Activated T-cell treated with anti-CD3 and anti-CD28 coated beads, Interleukin-2, amount 50 U/mL, for 72 hours (primary cell): ENCODE results near the gene FSHB. TPM values are rescaled to one million over a fixed set of nuclear protein-coding genes. Genes with fewer than 3 reads are reported as not detected.

ENCODE experiments used
- ATAC-seq, 2 donors: fragments of 150-1000 bp; cut with Tn5 transposase; replicated peaks in 1 of 2; 2 replicates each; pipeline ENCODE4 v1.10.0; 2021; ENCODE audit warnings: moderate library complexity in 2 of 2, mild to moderate bottlenecking in 1 of 2
- DNase-seq, 2 donors: peaks; one replicate each; pipeline ENCODE4 v3.0.0; 2021 to 2022; ENCODE audit warnings: mixed read lengths in 1 of 2
- H3K27ac Mint-ChIP-seq: one replicate; pipeline ENCODE4 v1.8.0; 2022; ENCODE audit warnings: mild to moderate bottlenecking, moderate library complexity, mixed read lengths
- H3K27me3 Mint-ChIP-seq: one replicate; pipeline ENCODE4 v1.8.0; 2022; ENCODE audit warnings: low read depth, mixed read lengths
- H3K36me3 Mint-ChIP-seq, 2 donors: one replicate each; pipeline ENCODE4 v1.8.0; 2022; ENCODE audit warnings: mixed read lengths in 2 of 2, mild to moderate bottlenecking in 1 of 2; ENCODE audit not compliant: insufficient read depth in 2 of 2
- H3K4me1 Mint-ChIP-seq: one replicate; pipeline ENCODE4 v1.8.0; 2022; ENCODE audit warnings: low read depth, mixed read lengths
- H3K4me3 Mint-ChIP-seq, 2 donors: one replicate each; pipeline ENCODE4 v1.8.0; 2022; ENCODE audit warnings: mild to moderate bottlenecking in 2 of 2, mixed read lengths in 2 of 2, moderate library complexity in 2 of 2
- H3K9me3 Mint-ChIP-seq, 2 donors: one replicate each; pipeline ENCODE4 v1.8.0; 2022; ENCODE audit warnings: mixed read lengths in 2 of 2
- total RNA-seq, 2 donors: library from RNA; stranded (reverse); gene quantifications; one replicate each; pipeline ENCODE4 v1.2.3, GENCODE V29; 2022

FSHB gene
- total RNA-seq, 2 donors from 2014 or later: not detected

- Mint-ChIP-seq H3K4me1 (peaks cover 12% of the 10 kb centered on the region), H3K36me3 (no peaks in the 10 kb centered on the region), H3K27me3 (no peaks in the 10 kb centered on the region), H3K9me3 (no peaks in the 10 kb centered on the region), H3K4me3 (peak overlapping the region in 1 of 2 donors; percentile 11), H3K27ac (no peak overlapping the region)
- ATAC-seq (peak in 1 of 2 donors; percentile 32), DNase-seq (no peak)
These were observed 50.9 kb downstream of the FSHB start for GRCh38 chr11:30281476-30282288.

GRCh38 chr11:30282289-30282631, 51.4 kb downstream of the FSHB start:
- Mint-ChIP-seq H3K4me3 (peak overlapping the region in 1 of 2 donors; percentile 11), H3K27me3 (no peaks in the 10 kb centered on the region), H3K4me1 (peaks cover 12% of the 10 kb centered on the region), H3K36me3 (no peaks in the 10 kb centered on the region), H3K27ac (no peak overlapping the region), H3K9me3 (no peaks in the 10 kb centered on the region)
- DNase-seq (peak; percentile 8 to 10), ATAC-seq (peak; percentile 37 to 58)

Other genes starting within 250 kb of the FSHB start
- not detected for gene KCNA4, start 214.0 kb upstream of the FSHB start, total RNA-seq
- gene ARL14EP, start 92.1 kb downstream of the FSHB start, total RNA-seq: 10 to 100 TPM; 31.4 to 40.8 TPM